NCI-H2029 (cell line): Measurements from ENCODE around the gene OR5M3.

Experiments used
- DNase-seq: peaks from one replicate; lab custom pipeline; 2025; lab: John Stamatoyannopoulos, UW

OR5M3 gene

DNA sequence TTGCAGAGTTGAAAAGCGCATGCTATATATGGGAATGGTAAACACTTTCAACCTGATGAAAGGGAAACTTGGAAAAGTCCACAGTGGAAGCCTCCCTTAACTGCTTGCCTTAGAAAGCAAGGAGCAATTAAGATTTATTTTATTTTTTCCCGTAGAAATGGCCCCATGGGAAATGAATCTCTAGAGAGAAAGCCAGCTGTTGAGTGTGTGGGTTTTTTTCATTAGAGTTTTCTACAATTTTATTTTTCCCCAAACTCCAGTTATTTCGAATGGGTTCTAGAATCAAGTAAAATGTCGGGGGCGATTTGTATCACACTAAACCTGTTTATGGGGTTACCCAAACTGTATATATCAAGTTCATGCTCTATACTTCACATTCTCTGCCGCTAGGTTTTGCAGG, at the start of gene OR5M3:
Gene OR5M3, minus strand, starts transcription at position 101 of the 400 bp plus-strand sequence. CDS start 2,855 bp downstream, outside the sequence.
- DNase-seq: no peak

DNA sequence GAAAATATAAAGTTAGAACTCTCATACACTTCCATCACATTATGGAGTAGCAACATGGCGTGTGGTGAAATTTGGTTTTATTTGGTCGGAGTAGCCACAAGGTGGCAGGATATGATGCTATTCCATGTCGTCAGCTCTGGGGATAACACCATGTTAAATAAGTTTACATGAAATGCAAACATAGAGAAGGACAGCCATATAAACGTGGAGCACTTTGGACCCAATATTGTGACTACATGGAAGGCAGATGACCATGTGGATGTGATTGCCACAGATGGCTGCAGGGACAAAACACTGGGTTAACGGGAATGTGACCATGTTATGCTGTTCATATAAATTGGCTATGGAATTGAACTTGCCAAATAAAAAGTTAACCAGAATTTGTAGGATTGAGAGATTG, 48.9 kb upstream of the OR5M3 start:
- no peak for DNase-seq

DNA sequence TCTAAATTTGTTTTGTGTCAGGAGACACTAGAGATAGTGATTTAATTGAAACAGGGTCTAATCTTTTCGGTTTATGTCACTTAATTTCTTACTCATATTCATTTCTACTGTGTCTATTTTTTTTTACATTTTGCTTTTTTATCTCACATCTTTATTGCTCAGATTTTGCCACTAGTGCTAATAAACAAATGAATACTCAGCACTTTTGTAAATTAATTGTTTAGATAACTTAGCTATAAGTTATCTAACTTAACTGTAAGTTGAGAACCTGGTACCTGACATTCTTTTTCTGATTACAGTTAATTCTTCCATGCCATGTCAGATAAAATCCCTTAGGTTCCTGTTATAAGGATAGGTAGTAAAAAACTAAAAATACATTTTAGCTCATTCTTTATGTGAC, 40.1 kb upstream of the OR5M3 start:
- DNase-seq: no peak

DNA sequence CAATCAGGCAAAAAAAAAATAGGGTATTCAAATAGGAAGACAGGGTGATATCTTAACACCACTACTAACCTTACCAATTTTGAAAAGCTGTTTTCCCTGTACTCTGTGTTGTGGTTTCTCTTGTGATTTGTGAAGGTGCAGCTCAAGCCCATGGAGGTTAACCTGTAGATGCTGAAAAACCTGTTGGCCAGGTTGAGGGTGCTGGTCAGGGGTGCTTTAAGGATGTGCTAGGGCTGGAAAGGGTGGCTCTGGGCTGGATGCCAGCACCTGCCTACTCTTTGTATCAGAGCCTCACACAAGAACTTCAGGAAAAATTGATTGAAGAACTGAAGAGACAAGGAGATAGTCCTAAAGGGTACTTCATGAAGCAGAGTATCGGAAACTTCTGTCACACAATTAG, 36.3 kb upstream of the OR5M3 start:
- no peak for DNase-seq

DNA sequence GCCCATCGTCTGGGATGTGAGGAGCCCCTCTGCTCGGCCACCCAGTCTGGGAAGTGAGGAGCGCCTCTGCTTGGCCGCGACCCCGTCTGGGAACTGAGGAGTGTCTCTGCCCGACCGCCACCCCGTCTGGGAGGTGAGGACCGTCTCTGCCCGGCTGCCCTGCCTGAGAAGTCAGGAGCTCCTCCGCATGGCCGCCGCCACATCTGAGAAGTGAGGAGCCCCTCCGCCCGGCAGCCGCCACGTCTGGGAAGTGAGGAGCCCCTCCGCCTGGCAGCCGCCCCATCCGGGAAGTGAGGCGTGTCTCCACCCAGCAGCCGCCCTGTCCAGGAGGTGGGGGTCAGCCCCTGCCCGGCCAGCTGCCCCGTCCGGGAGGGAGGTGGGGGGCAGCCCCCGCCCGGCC, 23.9 kb upstream of the OR5M3 start:
- DNase-seq: no peak

DNA sequence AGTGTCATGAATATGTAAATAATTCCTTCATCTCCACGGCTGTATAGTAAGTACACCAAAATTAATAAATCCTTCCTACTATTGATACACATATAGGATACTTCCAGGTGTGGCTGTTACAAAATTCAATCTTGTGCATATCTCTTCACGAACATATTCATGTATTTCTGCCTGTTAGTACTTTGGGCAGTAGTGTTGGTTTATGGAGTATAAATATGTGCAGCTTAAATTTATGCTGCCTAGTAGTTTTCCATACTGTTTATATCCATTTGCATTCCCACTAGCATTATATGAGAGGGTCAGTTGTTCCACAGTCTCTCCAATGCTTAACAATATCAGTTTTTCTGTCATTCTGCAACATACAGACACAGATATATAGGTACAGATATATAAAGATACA, 22.0 kb upstream of the OR5M3 start:
- DNase-seq: no peak

DNA sequence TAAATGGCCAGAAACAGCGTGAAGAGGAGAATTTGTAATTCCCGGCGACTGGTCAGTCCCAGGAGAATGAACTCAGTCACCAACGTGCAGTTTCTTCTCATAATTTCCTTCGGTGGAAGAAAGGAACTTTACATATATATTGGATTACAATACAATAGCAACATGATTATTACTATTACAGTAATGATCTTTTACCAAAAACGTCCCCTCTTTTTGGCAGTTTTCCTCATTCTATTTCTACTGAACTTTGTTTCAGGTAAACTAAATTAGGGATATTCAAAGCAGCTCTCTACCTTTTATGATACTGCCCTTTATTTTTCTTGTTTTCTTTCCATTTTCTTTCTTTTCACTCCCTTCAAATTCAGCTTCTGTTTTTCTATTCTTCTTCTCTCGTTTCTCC, 18.1 kb upstream of the OR5M3 start, which contains the start of gene OR5M8:
Gene OR5M8, minus strand, starts transcription at position 101 of the 400 bp plus-strand sequence. Its CDS starts 0 bp downstream, at position 101.
- no peak for DNase-seq

DNA sequence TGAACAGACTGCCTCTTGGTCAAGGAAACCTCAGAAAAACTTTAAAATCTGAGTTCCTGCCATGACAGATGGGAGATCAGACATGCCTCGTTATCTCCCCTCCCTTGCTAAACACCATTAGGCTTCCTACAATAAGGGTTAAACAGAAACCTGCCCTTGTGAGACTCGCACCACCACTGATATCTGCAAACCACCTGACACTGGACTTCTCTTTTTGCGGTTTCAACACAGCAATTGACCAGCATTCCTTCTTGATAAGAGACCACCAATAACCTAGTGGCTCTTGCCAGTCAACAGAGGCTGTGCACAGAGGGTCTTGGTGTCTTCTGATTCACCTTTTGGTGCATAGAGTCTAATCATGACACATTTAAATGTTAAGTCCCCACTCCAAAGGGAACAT, 13.6 kb upstream of the OR5M3 start:
- DNase-seq: no peak

DNA sequence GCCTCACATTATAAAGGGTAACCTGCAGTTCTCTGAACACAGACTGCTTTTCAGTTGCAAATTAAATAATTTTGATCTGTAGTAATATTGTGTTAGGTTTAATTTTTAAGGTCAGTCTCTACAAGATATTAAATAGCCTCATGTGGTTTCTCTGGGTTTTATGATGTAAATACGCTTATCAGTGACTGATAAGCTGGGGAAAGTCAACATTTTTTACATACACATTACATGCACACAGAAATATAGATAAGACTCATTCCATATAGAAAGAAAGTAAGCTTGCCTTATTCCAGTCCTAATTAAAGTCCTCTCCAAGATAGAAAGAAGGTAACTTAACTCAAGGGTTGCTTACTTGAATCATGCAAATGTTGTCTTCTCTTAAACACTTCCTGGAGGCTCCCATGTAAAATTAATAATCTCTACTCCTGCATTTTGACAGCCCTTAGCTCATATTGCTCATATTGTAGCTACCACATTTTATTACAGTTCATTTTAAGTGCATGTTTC, 1.6 kb upstream of the OR5M3 start:
- DNase-seq: no peak

DNA sequence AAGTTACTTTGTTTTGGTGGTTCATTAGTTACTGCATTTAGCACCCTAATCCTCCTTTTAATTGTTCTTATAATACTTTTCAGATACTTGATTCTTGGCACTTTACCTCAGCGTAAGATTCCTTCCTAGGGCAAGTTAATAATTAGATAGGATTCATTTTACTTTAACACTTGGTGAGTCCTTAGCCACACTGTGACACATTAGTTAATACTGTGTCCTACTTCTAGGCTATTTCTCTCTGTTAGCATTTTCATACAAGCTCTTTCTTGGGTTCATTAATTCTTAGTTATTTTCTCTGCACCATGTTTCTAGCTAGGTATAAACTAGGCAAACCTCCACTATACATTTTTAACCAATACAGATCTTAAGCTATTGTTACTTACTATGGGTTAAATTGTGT, 16.1 kb downstream of the OR5M3 start:
- DNase-seq: no peak

DNA sequence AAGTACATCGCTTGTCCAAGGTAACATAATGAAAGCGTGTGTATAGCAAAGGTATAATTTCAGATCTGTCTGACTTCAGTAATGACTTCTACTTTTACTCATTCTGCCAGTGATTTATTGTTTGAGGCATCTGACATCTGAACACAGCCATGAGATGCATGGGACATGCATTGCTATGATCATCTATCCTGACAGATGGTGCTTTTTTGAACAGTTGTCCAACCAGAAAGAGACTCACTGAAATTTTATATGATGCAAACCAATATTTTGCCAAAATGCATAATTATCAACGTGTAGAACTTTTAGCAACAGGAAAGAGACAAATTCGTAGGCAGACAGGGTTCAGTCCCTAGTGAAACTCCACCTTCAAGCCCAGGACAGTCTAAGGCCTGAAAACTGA, 19.6 kb downstream of the OR5M3 start:
- DNase-seq: no peak
